Natural killer cell (primary cell): Measurements from ENCODE around the gene PTPRS. TPM values are rescaled to one million over a fixed set of nuclear protein-coding genes. Genes with fewer than 3 reads are reported as not detected.

Source experiments
- ATAC-seq, 3 donors: fragments of 150-1000 bp in 2 of 3; fragments of 200-7000 bp in 1 of 3; cut with Tn5 transposase; 1 replicate in 1 of 3; 2 replicates in 2 of 3; pipeline ENCODE4 v1.10.0; 2021; ENCODE audit warnings: mild to moderate bottlenecking in 2 of 3, moderate library complexity in 2 of 3
- DNase-seq, 2 donors: peaks; one replicate each; pipeline versions ENCODE4 v3.0.0 to v3.0.0-alpha.2; 2013 to 2021; ENCODE audit warnings: mixed read lengths in 1 of 2
- H3K27ac ChIP-seq: one replicate; pipeline ENCODE4 v1.5.1; 2013; ENCODE audit warnings: mild to moderate bottlenecking, low read length
- H3K27me3 ChIP-seq: one replicate; pipeline ENCODE4 v1.6.1; 2013; ENCODE audit warnings: low read length; ENCODE audit not compliant: control insufficient read depth, insufficient read depth
- H3K36me3 ChIP-seq: one replicate; pipeline ENCODE4 v1.6.1; 2013; ENCODE audit warnings: low read length; ENCODE audit not compliant: control insufficient read depth, insufficient read depth
- H3K4me1 ChIP-seq: one replicate; pipeline ENCODE4 v1.6.1; 2013; ENCODE audit warnings: low read length; ENCODE audit not compliant: control insufficient read depth, insufficient read depth
- H3K4me3 ChIP-seq: one replicate; pipeline ENCODE4 v1.5.1; 2013; ENCODE audit warnings: low read length
- H3K9me3 ChIP-seq: one replicate; pipeline ENCODE4 v1.6.1; 2013; ENCODE audit warnings: low read length; ENCODE audit not compliant: control insufficient read depth, insufficient read depth
- H3K27ac Mint-ChIP-seq, 2 donors: one replicate each; pipeline ENCODE4 v1.8.0; 2022; ENCODE audit warnings: mild to moderate bottlenecking in 2 of 2, mixed read lengths in 2 of 2, moderate library complexity in 1 of 2
- H3K27me3 Mint-ChIP-seq, 2 donors: one replicate each; pipeline ENCODE4 v1.8.0; 2022; ENCODE audit warnings: low read depth in 2 of 2, mixed read lengths in 2 of 2
- H3K36me3 Mint-ChIP-seq: one replicate; pipeline ENCODE4 v1.8.0; 2022; ENCODE audit warnings: mixed read lengths
- H3K4me1 Mint-ChIP-seq, 2 donors: one replicate each; pipeline ENCODE4 v1.8.0; 2022; ENCODE audit warnings: mixed read lengths in 2 of 2
- H3K4me3 Mint-ChIP-seq: one replicate; pipeline ENCODE4 v1.8.0; 2022; ENCODE audit warnings: mild to moderate bottlenecking, moderate library complexity, mixed read lengths
- H3K9me3 Mint-ChIP-seq, 2 donors: one replicate each; pipeline ENCODE4 v1.8.0; 2022; ENCODE audit warnings: mixed read lengths in 2 of 2
- WGBS: methylation state at CpG from one replicate; pipeline ENCODE4 v1.1.7; 2013; ENCODE audit warnings: missing lambda C conversion rate; ENCODE audit not compliant: insufficient coverage; 5-methylcytosine and 5-hydroxymethylcytosine counted together
- intact Hi-C: fragments of 100-400 bp; cut with micrococcal nuclease; formaldehyde crosslinking; loops from one replicate; pipeline ENCODE4 v1.14.2; 2022
- total RNA-seq, 4 donors: library from RNA; stranded (reverse); fragments of 120-200 nt in 1 of 4; gene quantifications; one replicate each; pipeline versions ENCODE4 v1.2.3 to v1.2.4, GENCODE V29; 2013 to 2022
- TF ChIP-seq, protein P1 (sequence below): fragments of 200-600 bp; IDR thresholded peaks from one replicate; pipeline ENCODE4 v1.8.0; 2022; ENCODE audit warnings: antibody characterized with exemption

PTPRS gene
- total RNA-seq, 3 donors from 2014 or later (not counting 1 experiment from before 2014, with no cell fraction given): 0.47 to 0.73 (median 0.61) TPM

GRCh38 chr19:5349041-5349440 is 8.4 kb upstream of the PTPRS start:
- Mint-ChIP-seq H3K4me1 (no peaks in the 10 kb centered on the region), H3K27ac (no peak overlapping the region), H3K36me3 (no peaks in the 10 kb centered on the region), H3K9me3 (no peaks in the 10 kb centered on the region), H3K4me3 (no peak overlapping the region), H3K27me3 (peaks cover 10 to 11% of the 10 kb centered on the region in 2 donors)
- H3K27ac ChIP-seq: no peak overlapping the region
- H3K4me3 ChIP-seq: no peak overlapping the region
- ATAC-seq (no peak), DNase-seq (no peak)
- TF ChIP-seq, protein P1, sequence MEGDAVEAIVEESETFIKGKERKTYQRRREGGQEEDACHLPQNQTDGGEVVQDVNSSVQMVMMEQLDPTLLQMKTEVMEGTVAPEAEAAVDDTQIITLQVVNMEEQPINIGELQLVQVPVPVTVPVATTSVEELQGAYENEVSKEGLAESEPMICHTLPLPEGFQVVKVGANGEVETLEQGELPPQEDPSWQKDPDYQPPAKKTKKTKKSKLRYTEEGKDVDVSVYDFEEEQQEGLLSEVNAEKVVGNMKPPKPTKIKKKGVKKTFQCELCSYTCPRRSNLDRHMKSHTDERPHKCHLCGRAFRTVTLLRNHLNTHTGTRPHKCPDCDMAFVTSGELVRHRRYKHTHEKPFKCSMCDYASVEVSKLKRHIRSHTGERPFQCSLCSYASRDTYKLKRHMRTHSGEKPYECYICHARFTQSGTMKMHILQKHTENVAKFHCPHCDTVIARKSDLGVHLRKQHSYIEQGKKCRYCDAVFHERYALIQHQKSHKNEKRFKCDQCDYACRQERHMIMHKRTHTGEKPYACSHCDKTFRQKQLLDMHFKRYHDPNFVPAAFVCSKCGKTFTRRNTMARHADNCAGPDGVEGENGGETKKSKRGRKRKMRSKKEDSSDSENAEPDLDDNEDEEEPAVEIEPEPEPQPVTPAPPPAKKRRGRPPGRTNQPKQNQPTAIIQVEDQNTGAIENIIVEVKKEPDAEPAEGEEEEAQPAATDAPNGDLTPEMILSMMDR: no peak
- no peaks in the 10 kb centered on the region for H3K27me3 ChIP-seq
- intact Hi-C loops: no loop called here
- no peaks in the 10 kb centered on the region for H3K36me3 ChIP-seq
- 94% methylated on average over 3 of the region's 3 CpGs for WGBS
- no peaks in the 10 kb centered on the region for H3K4me1 ChIP-seq
- no peaks in the 10 kb centered on the region for H3K9me3 ChIP-seq

- H3K27ac Mint-ChIP-seq: no peak overlapping the region
- Histone ChIP-seq H3K4me1 (peaks cover 4% of the 10 kb centered on the region), H3K4me3 (no peak overlapping the region), H3K9me3 (no peaks in the 10 kb centered on the region), H3K27ac (no peak overlapping the region), H3K36me3 (no peaks in the 10 kb centered on the region), H3K27me3 (peaks cover 6% of the 10 kb centered on the region)
- H3K27me3 Mint-ChIP-seq: peaks cover 10 to 16% of the 10 kb centered on the region in 2 donors
- H3K4me1 Mint-ChIP-seq: peaks cover 0 to 6% of the 10 kb centered on the region in 2 donors
- intact Hi-C loops: no loop called here
- peaks cover 0 to 2% of the 10 kb centered on the region in 2 donors for H3K9me3 Mint-ChIP-seq
- WGBS: 21% methylated on average over 4 of the region's 6 CpGs
- H3K36me3 Mint-ChIP-seq: no peaks in the 10 kb centered on the region
- no peak overlapping the region for H3K4me3 Mint-ChIP-seq
- DNase-seq (no peak), ATAC-seq (peak; percentile 24 to 43 (median 33))
- TF ChIP-seq, protein P1: no peak
Observed at GRCh38 chr19:5345895-5346386, 5.3 kb upstream of the PTPRS start.

GRCh38 chr19:5343848-5344247 is 3.2 kb upstream of the PTPRS start:
- no peak overlapping the region for H3K27ac ChIP-seq
- no peaks in the 10 kb centered on the region for H3K9me3 ChIP-seq
- intact Hi-C loops: no loop called here
- H3K4me1 ChIP-seq: peaks cover 15% of the 10 kb centered on the region
- H3K4me1 Mint-ChIP-seq: peaks cover 6 to 12% of the 10 kb centered on the region in 2 donors
- no peaks in the 10 kb centered on the region for H3K36me3 Mint-ChIP-seq
- H3K4me3 ChIP-seq: no peak overlapping the region
- no peaks in the 10 kb centered on the region for H3K36me3 ChIP-seq
- H3K27ac Mint-ChIP-seq: no peak overlapping the region
- DNase-seq (no peak), ATAC-seq (no peak)
- H3K27me3 ChIP-seq: peaks cover 14% of the 10 kb centered on the region
- peaks cover 16 to 21% of the 10 kb centered on the region in 2 donors for H3K27me3 Mint-ChIP-seq
- H3K9me3 Mint-ChIP-seq: peaks cover 0 to 2% of the 10 kb centered on the region in 2 donors
- no peak overlapping the region for H3K4me3 Mint-ChIP-seq
- 82% methylated on average over 9 of the region's 9 CpGs for WGBS
- TF ChIP-seq, protein P1: no peak
